ENCODE measurements around the gene DYNC1H1.
"Not testable (repeated sequence)": the region's sequence is repeated elsewhere in the genome, so short reads cannot be mapped to it uniquely, and the experiment has no call there.

The DYNC1H1 gene

DNA sequence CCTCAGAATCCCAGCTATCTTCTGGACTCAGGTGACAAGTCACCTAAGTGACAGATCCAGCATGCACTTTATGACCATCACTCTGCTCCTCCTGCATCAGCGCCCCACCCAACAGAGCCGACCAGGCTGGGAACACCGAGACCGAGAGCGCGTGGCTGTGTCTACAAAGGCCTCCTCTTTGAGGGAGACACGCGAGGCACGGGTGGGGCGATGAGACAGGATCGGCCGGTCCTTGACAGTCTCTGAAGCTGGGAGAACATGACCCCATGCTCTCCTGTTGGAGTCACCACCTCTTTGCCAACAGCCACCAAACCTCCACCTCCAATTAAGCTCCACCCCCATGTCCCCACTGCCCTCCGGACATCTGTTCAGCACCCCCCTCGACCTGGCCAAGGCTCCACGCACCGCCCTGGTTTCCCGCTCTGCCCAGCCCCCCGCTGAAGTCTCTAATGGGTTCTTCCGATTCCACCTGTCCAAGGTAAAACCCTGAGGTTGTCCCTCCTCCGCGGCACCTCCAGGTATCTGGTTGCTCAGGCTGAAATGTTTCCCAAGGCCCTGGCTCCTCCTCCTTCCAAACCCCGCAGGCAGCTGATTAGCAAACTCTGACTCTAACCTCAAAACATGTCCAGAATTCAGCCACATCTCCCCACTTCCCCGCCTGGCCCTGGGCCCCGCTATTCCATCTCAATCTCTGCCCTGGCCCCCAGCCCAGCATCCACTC lies 91.0 kb downstream of the DYNC1H1 start:
- Mint-ChIP-seq H3K9me3 (no peaks in the 10 kb centered on the region), H3K27ac (no peak overlapping the region), H3K36me3 (peaks cover 16% of the 10 kb centered on the region), H3K4me3 (no peak overlapping the region), H3K4me1 (peaks cover 4% of the 10 kb centered on the region), H3K27me3 (peaks cover 5% of the 10 kb centered on the region)
- no peak for DNase-seq
- CTCF ChIA-PET = no interaction called here

DNA sequence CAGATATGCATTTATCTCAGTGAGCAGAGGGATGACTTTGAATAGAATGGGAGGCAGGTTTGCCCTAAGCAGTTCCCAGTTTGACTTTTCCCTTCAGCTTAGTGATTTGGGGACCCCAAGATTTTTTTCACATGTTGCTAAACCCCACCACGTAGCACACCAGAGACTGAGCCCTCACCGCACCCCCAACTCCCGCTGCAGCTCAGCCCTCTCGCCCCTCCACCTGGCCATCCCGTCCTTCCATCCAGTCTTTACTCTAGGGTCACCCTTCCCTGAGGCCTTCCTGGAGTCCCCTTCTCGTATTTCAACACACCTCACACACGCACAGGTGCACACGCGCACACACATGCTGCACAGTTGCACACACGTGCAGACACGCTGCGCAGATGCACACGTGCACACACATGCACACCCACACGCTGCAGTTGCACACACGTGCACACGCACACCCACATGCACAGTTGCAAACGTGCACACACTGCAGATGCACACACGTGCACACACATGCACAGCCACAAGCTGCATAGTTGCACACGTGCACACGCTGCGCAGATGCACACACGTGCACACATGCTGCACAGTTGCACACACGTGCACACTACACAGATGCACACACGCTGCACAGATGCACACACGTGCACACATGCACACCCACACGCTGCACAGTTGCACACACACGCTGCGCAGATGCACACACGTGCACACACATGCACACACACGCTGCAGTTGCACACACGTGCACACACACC lies 92.5 kb downstream of the DYNC1H1 start:
- Mint-ChIP-seq H3K9me3 (no peaks in the 10 kb centered on the region), H3K27me3 (peaks cover 5% of the 10 kb centered on the region), H3K4me3 (no peak overlapping the region), H3K4me1 (peaks cover 5% of the 10 kb centered on the region), H3K27ac (no peak overlapping the region), H3K36me3 (peaks cover 11% of the 10 kb centered on the region)
- no peak for DNase-seq
- CTCF ChIA-PET = no interaction called here

DNA sequence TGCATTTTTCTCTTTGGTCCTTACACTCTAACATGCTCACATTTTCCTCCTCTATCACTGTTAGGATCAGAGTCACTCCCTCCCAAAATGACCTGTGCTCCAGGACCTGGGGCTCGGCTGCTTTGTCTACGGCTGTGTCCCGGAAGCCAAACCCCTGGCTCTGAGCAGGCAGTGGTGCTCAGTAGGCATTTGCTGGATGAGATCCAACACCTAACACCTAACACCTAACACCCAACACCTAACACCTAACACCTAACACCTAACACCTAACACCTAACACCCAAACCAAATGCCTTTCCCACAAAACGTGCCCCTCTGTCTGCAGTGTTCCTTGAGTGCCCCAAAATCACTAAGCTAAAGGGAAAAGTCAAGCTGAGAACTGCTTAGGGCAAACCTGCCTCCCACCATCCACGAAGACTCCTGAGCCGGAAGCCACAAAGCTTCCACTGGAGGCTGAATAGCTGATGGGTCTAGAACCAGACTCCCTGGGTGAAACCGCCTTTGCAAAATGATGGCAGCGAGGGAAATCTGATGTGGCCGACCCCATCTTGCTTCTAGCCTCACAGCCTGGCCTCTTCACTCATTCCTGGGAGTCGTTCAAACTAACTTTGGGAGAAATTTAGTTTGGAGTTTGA lies 93.2 kb downstream of the DYNC1H1 start:
- no peaks in the 10 kb centered on the region for H3K9me3 Mint-ChIP-seq
- H3K27me3 Mint-ChIP-seq = peaks cover 5% of the 10 kb centered on the region
- peaks cover 11% of the 10 kb centered on the region for H3K36me3 Mint-ChIP-seq
- no peak for DNase-seq
- CTCF ChIA-PET = no interaction called here
- peaks cover 7% of the 10 kb centered on the region for H3K4me1 Mint-ChIP-seq
- no peak overlapping the region for H3K4me3 Mint-ChIP-seq
- H3K27ac Mint-ChIP-seq = no peak overlapping the region

DNA sequence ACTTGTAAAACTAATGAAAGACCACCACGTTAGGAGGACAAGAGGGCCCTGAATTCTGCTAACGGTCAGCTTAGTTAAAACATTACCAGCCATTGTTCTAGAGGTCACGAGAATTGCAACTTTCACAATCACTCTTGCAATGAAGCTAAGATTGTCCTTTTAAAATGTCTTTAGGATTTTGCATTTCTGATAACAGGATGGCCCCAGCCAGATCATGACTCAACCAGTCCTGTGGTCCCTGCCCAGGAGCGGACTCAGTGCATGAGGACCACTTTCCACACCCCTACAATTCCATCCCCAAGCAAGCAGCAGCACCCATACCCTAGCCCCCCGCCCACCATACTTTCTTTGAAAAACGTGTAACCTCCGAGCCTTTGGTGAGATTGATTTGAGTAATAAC lies 93.8 kb downstream of the DYNC1H1 start:
- peaks cover 5% of the 10 kb centered on the region for H3K27me3 Mint-ChIP-seq
- H3K9me3 Mint-ChIP-seq = no peaks in the 10 kb centered on the region
- H3K27ac Mint-ChIP-seq = no peak overlapping the region
- H3K36me3 Mint-ChIP-seq = peaks cover 8% of the 10 kb centered on the region
- no peak overlapping the region for H3K4me3 Mint-ChIP-seq
- CTCF ChIA-PET = no interaction called here
- peaks cover 8% of the 10 kb centered on the region for H3K4me1 Mint-ChIP-seq
- no peak for DNase-seq

DNA sequence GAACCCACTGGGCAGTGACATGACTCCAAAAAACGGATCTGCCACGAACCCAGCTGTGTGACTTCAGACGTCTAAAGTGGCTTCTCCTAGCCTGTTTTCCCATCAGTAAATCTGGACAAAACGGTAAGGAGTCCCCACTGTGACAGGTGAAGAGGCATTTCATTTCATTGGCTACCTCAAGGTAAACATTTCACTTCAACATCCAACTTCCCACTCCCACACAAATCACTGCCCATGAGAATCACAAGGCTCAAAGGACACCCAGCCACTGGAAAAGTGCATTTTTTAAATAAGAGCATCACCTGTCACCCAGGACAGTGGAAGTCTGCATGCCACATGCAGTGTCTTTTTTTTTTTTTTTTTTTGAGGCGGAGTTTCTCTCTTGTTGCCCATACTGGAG lies 94.6 kb downstream of the DYNC1H1 start:
- H3K27me3 Mint-ChIP-seq = peaks cover 9% of the 10 kb centered on the region
- no peak overlapping the region for H3K27ac Mint-ChIP-seq
- DNase-seq = no peak
- peaks cover 9% of the 10 kb centered on the region for H3K4me1 Mint-ChIP-seq
- peaks cover 5% of the 10 kb centered on the region for H3K36me3 Mint-ChIP-seq
- H3K4me3 Mint-ChIP-seq = no peak overlapping the region
- H3K9me3 Mint-ChIP-seq = no peaks in the 10 kb centered on the region
- CTCF ChIA-PET = no interaction called here

DNA sequence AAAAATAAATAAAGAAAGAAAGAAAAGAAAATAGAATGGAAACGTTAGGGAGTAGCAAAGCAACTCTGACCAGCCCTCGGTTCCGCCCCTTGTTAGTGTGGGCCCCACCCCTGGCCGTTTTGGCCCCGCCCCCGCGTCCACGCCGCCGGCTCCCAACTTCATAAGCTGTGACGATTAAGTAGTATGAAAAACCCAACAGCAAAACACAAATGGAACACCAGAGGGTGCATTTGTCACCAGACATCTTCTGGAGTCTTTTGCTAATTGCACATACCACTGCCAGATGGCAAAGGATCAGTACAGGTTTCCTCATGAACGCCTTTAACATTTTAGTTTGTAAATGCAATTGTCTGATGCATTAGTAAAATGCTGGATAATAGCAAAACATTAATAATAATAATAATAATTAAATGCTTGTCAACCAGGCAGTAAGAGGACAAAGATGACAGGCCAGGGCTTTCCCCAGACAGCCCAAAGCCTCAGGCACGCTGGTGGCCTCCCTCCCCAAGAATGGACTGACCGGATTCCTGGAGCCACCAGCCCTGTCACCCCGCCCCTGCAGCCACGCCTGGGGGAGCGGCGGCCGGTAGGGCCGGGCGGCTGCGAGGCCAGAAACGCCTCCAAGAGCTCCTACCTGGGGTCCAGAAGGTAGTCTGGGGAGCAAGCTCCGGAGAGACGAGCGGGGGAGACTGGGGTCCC lies 98.9 kb downstream of the DYNC1H1 start:
- H3K27ac Mint-ChIP-seq = no peak overlapping the region

DNA sequence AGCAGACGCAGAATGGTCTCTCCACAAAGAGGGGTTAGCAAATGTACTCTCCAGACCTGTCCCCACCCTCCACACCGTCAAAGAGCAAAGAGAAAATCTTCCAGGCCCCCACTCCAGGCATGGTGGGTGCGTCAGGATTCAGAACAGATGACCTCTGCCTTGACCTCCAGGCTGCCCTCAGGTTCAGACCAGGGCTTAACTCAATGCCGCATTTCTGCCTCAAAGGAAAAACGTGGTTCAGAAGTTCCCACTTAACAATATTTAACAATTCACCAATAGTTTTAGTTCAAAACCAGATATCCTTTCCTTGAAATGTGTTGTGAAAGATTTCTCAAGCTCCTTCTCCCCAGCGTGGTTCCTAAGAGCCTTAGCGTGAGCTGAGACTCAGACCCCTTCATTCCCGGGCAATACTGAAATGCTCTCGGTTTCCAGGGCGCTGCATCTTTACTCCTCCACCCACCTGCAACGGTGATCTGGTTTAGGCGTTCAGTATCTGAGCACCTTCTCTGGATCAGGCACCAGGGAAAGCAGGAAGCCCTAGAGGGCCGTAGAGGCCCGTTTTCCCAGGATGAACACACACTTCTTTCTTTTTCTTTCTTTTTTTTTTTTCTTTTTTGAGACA lies 99.5 kb downstream of the DYNC1H1 start:
- CTCF ChIA-PET = interaction anchor here (0.6 to 3.7 kb wide), 4 partner anchors 33 to 452 kb away, joined by 3 to 23 read pairs (median 3); no protein-coding TSS in a partner anchor
- H3K27ac Mint-ChIP-seq = no peak overlapping the region

More for the DNA sequence above, 98.9 kb downstream of the DYNC1H1 start:
- CTCF ChIA-PET = interaction anchor here (0.6 to 3.7 kb wide), 4 partner anchors 33 to 252 kb away, joined by 3 to 23 read pairs (median 3); no protein-coding TSS in a partner anchor
- Mint-ChIP-seq H3K4me3 (no peak overlapping the region), H3K9me3 (no peaks in the 10 kb centered on the region), H3K36me3 (no peaks in the 10 kb centered on the region), H3K4me1 (peaks cover 5% of the 10 kb centered on the region), H3K27me3 (peaks cover 17% of the 10 kb centered on the region)
- peak; percentile 83 for DNase-seq

DNA sequence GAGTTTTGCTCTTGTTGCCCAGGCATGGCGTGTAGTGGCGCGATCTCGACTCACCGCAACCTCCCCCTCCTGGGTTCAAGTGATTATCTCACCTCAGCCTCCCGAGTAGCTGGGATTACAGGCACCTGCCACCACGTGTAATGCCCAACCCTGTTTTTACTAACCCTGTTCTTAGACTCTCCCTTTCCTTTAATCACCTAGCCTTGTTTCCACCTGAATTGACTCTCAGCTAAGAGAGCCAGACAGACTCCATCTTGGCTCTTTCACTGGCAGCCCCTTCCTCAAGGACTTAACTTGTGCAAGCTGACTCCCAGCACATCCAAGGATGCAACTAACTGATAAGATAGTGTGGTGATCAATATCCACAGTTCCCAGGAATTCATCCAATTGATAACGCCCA lies 100.2 kb downstream of the DYNC1H1 start:
- not testable (repeated sequence) for DNase-seq, H3K9me3 Mint-ChIP-seq, H3K36me3 Mint-ChIP-seq, H3K4me3 Mint-ChIP-seq, H3K4me1 Mint-ChIP-seq, H3K27ac Mint-ChIP-seq
- CTCF ChIA-PET = interaction anchor here (0.6 to 3.7 kb wide), 2 partner anchors 32 to 451 kb away, joined by 3 to 23 read pairs; no protein-coding TSS in a partner anchor
- peaks cover 12% of the 10 kb centered on the region for H3K27me3 Mint-ChIP-seq

More for the DNA sequence above, 99.5 kb downstream of the DYNC1H1 start:
- Mint-ChIP-seq H3K27me3 (peaks cover 15% of the 10 kb centered on the region), H3K9me3 (no peaks in the 10 kb centered on the region), H3K36me3 (no peaks in the 10 kb centered on the region), H3K4me3 (no peak overlapping the region), H3K4me1 (peaks cover 5% of the 10 kb centered on the region)
- no peak for DNase-seq

DNA sequence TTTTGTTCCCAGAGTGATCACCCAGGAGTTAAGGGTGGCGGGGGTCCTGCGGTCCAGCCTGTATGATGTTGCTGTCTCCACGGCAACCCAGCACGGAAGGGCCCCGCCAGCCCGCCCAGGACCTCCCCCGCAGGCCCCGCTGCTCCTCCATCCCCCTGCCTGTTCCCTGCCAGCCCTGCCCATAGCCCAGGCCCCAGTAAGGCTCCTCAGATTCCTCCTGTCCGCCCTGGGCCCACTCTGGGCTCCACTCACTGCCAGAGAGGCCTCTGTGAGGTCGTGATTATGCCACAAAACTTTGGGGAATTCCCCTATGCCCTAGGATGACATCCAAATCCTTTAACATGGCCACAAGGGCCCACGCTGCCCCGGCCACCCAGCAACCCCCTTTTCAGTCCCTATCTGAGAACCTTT lies 101.7 kb downstream of the DYNC1H1 start:
- Mint-ChIP-seq H3K27ac (no peak overlapping the region), H3K27me3 (peaks cover 12% of the 10 kb centered on the region), H3K4me3 (no peak overlapping the region), H3K9me3 (no peaks in the 10 kb centered on the region), H3K36me3 (no peaks in the 10 kb centered on the region), H3K4me1 (peaks cover 5% of the 10 kb centered on the region)
- CTCF ChIA-PET = interaction anchor here (2.6 kb wide), 1 partner anchor 30 kb away, joined by 12 read pairs; no protein-coding TSS in a partner anchor
- DNase-seq = no peak

DNA sequence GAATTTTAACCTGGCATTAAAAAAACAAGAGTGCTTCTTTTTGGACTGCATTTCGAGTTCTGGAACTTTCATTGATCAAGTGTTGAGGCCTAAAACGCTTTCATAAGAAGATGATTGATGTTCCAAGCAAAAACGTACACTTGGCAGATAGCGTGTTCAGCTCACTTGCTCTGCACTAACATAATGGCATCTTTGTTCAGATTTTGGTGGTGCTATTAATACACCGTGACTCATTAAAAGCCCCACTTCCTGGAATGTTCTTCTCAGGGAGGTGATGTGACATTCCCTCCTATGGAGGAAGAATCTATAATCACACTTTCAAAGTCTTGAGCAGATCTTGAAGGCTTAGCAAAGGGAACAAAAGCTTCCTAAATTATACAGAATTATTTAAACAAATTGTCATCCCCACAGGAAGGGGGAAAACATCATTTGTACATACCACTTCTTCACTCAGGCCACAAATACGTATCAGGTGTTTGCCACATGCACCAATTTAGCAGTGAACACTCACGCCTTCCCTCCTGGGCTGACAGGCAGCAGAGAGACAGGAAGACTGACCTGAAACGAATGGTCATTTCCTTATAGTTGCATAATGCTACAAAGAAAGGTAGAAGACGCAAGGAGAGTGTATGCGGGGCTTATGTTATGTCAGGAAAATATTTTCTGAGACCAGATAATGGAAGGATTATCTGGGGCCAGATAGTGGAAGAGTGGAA lies 107.1 kb downstream of the DYNC1H1 start:
- Mint-ChIP-seq H3K4me1 (no peaks in the 10 kb centered on the region), H3K27ac (no peak overlapping the region), H3K4me3 (no peak overlapping the region), H3K9me3 (no peaks in the 10 kb centered on the region), H3K36me3 (no peaks in the 10 kb centered on the region), H3K27me3 (no peaks in the 10 kb centered on the region)
- no peak for DNase-seq
- CTCF ChIA-PET = no interaction called here

DNA sequence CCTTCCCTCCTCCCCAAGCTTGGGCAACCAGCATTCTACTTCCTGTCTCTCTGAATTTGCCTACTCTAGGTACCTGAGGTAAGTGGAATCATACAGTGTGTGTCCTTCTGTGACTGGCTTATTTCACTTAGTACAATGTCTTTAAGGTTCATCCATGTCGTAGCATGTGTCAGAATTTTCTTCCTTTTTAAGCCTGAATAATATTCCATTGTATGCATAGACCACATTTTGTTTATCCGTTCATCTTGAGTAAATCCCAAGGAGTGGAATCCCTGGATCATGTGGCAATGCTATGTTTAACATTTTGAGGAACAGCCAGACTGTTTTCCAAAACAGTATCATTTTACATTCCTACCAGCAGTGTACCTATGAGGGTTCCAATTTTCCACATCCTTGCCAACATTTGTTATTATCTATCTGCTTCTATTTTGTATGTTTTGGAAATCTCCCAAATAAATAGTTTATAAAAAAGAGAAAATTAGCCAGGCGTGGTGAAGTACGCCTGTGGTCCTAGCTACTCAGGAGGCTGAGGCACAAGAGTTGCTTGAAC lies 110.1 kb downstream of the DYNC1H1 start:
- peaks cover 8% of the 10 kb centered on the region for H3K36me3 Mint-ChIP-seq
- no peak overlapping the region for H3K27ac Mint-ChIP-seq
- H3K9me3 Mint-ChIP-seq = no peaks in the 10 kb centered on the region
- no peaks in the 10 kb centered on the region for H3K4me1 Mint-ChIP-seq
- no peak overlapping the region for H3K4me3 Mint-ChIP-seq
- H3K27me3 Mint-ChIP-seq = no peaks in the 10 kb centered on the region
- no peak for DNase-seq
- CTCF ChIA-PET = no interaction called here

DNA sequence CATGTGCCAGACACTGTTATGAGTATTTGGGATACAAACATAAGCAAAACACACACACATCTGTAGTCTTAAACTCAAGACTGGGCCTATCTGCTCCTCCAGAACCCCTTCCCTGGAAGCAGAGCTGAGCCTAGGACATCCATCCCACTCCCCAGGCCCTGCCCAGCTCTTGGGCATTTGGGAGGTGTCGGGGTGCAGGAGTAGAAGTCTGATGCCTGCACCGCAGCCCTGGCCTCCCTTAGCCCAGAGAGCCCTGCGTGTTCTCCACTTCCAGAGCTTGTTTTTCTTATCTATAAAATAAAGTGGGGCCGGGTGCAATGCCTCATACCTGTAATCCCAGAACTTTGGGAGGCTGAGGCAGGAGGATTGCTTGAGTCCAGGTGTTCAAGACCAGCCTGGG lies 110.8 kb downstream of the DYNC1H1 start:
- peaks cover 15% of the 10 kb centered on the region for H3K36me3 Mint-ChIP-seq
- CTCF ChIA-PET = no interaction called here
- no peak for DNase-seq
- no peak overlapping the region for H3K4me3 Mint-ChIP-seq
- no peaks in the 10 kb centered on the region for H3K4me1 Mint-ChIP-seq
- H3K9me3 Mint-ChIP-seq = no peaks in the 10 kb centered on the region
- peak overlapping the region; percentile 19 for H3K27ac Mint-ChIP-seq
- H3K27me3 Mint-ChIP-seq = no peaks in the 10 kb centered on the region

DNA sequence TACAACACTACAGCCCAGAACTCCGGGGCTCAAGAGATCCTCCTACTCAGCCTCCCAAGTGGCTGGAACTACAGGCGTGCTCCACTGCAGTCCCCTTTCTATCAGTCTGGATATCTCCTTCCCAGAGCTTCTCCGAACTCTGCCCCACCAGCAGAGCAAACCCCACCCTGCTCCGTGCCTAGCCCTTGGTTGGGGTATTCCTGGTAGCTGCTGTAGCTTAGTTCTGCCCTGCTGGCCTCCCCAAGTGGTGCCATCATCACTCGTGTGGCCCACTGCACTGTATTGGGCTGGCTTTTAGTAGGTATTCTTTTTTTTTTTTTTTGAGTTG lies 113.0 kb downstream of the DYNC1H1 start:
- Mint-ChIP-seq H3K4me1 (peaks cover 16% of the 10 kb centered on the region), H3K27ac (no peak overlapping the region), H3K27me3 (no peaks in the 10 kb centered on the region), H3K9me3 (no peaks in the 10 kb centered on the region), H3K4me3 (no peak overlapping the region), H3K36me3 (peaks cover 36% of the 10 kb centered on the region)
- CTCF ChIA-PET = no interaction called here
- DNase-seq = no peak
